NCI-H2081 (cell line): ENCODE results near the gene OR6S1.
"Not testable (repeated sequence)": the region's sequence is repeated elsewhere in the genome, so short reads cannot be mapped to it uniquely, and the experiment has no call there.

Experiments used
- DNase-seq, 2 experiments: peaks; one replicate each; lab custom pipeline; 2025; lab: John Stamatoyannopoulos, UW

Gene OR6S1

DNA sequence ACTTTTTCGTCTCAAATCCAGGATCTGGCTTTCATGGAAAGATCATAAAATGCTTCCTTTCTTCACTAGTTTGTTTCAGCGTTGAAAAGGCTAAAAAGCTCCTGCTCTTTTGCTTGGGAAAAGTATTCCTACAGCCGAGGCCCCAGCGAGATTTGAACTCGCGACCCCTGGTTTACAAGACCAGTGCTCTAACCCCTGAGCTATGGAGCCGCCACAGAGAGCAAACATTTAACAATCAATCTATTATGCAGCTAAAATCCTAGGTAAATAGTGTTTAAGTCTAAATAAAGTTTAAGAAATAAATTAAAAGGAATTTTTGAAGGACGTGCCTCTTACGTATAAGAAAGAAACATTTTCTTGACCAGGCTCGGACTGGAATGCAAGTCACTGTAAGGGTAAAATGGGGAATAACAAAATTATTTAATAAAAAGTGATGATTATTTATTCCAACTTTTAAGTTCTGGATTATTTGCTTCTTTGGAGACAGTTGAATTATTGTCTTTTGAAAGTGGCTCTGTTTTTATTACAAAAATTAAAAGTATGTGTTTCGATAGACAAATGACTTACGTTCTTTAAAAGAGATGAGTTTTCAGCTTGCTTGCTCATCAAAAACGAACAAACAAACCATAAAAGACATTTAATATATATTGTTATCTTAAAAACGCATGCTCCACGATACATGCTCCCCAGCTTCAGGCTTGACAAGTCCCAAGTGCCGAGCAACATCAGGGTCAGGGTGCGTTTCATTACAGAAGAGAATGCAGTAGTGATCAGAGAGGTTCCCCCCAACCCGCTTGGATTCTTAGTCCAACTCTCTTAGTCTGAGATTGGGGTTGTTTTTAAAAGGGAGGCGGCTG, 10.2 kb downstream of the OR6S1 start:
- peak; percentile 18 to 47 for DNase-seq

- peak in 1 of 2 experiments; percentile 17 for DNase-seq
These were observed 11.0 kb downstream of the OR6S1 start for GRCh38 chr14:20630340-20631022.

- no peak for DNase-seq
These were observed 13.2 kb downstream of the OR6S1 start for GRCh38 chr14:20628063-20628854.

- DNase-seq, result no peak
These were observed 14.0 kb downstream of the OR6S1 start for GRCh38 chr14:20627346-20628027.

DNA sequence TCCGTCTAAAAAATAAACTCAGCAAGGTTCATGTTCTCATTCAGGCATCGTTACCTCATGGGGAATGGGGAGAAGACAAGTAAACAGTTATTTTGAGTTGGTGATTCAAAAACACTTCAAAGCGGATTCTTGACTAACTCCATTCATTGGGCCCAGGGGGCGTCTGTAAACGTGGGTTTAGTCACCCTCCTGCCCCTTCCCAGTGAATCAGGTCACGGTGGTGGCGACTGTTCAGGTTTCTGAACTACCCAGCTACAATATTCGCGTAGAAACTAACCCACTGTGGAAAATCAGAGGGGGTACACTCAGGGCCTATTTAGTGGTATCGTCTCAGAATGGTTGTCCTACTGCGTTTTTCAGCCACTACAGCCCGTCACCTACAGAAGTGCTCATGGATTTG, 15.2 kb downstream of the OR6S1 start:
- no peak for DNase-seq

DNA sequence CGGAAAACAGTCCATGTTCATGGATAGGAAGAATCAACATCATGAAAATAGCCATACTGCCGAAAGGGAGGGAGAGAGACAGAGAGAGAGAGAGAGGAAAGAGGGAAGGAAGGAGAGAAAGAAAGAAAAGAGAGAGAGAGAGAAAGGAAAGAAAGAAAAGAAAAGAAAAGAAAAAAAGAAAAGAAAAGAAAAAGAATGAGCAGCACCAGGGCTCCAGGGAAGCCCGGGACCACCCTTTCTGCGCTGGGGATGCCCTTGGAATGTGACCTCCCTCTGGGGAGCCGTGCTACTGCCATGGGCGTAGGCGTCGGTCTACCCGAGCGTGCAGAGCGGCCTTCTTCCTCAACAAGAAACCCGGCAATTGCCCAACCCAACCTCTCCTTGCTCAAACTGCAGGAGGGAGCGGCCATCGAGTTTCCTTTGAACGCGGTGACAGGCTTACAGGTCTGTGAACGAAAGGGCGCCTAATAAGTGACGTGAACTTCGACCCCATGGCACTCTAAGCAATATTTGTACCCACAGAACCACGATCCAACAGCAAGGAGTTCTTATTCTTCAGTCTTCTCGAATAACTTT, 16.9 kb downstream of the OR6S1 start:
- DNase-seq, result no peak

- no peak for DNase-seq
These were observed 17.7 kb downstream of the OR6S1 start for GRCh38 chr14:20623798-20624197.

- no peak for DNase-seq
These were observed 18.6 kb downstream of the OR6S1 start for GRCh38 chr14:20622816-20623291.

DNA sequence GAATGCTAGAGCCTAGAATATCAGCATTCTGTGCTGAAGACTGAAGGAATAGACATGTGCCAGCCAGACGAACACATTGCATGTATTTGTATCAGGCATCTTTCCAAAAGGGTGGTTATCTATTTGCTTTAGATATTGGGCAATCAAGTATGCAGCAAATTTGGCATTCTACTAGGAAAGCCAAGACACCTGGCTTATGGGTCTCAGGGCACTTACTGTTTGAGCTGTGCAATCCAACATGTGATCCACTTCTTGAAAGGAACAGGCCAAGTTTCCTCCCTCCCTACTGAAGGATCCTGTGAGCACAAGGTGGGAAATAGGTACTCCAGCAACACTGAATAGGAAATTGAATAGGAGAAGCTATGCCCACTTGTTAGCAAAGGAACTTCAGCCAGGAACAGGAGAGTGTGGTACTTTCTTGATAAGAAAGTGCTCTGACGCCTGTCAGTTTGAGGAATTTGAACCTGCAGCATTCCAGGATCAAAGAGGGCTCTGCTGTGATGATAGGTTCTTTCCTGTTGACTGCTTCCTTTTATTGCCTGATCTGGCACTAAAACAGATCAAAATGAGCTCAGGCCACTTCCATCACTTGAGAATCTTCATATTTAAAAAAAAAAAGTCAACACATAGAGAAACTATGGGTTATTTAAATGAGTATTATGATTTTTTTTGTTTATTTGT, 20.6 kb downstream of the OR6S1 start:
- DNase-seq, result no peak

DNA sequence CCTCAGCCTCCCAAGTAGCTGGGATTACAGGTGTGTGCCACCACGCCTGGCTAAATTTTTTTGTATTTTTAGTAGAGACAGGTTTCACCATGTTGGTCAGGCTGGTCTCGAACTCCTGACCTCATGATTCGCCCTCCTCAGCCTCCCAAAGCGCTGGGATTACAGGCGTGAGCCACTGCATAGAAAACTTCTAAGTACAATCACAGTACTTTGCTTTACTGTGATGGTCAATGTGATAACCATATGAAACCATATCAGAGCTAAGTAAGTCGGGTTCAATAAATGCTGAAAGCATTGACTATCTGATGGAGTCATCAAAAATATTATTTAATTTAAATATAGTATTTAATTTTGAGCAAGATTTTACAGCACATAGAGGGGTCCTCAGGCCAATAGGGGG, 21.8 kb downstream of the OR6S1 start:
- DNase-seq, result not testable (repeated sequence)

DNA sequence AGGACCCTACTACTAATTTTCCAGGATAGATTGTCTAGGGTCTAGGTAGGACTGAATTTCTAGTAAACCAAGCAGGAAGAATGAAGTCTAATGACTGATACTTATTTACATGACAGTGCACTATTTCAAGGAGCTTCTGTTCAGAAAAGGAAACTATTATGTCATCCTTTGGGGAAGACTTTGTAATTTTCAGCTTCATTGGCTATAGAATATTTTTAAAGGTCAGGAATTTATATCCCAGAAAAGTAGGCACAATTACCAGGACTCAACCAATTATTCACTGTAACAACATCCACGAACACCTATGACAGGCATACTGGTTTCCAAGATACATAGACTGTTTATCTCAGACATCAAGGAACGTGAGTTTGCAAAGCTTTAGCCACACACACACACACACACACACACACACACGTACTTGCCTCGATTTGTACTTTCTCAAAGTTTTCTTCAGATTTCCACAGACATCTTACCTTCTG, 23.2 kb downstream of the OR6S1 start:
- DNase-seq, result no peak

DNA sequence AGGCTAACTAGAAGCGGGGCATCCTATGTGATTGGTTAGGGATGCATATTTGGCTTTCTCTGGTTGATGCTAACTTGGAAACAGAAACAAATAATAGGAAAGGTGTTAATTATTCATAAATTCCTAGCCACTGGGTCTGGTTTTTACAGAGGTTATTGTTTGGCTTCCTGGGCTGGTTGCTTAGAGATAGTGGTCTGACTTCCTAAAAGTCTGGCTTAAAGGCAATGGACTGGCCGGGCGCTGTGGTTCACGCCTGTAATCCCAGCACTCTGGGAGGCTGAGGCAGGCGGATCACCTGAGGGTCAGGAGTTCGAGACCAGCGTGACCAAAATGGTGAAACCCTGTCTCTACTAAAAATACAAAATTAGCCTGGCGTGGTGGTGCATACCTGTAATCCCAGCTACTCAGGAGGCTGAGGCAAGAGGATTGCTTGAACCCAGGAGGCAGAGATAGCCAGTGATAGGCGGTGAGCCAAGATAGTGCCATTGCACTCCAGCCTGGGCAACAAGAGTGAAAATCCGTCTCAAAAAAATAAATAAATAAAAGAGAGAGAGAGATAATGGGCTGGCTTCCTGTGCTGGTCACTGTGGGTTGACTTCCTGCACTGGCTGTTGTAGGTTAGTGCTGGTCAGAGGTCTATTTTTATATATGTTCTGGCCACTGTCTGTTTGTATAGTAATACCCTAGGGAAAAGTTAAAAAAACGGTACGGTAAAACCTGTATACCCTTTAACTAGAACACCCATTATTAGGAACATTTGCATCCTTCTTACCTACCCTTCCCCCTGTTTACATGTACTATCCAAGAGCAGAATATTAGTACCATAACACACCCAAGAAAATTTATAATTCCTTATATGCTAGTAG, 24.1 kb downstream of the OR6S1 start:
- DNase-seq, result no peak

GRCh38 chr14:20615996-20616395, 25.5 kb downstream of the OR6S1 start:
- no peak for DNase-seq

- peak in 1 of 2 experiments; percentile 41 for DNase-seq
These were observed 27.3 kb downstream of the OR6S1 start for GRCh38 chr14:20614038-20614840.

- DNase-seq, result peak; percentile 87 to 94
These were observed 28.1 kb downstream of the OR6S1 start for GRCh38 chr14:20613094-20614037.

GRCh38 chr14:20612403-20612802, 29.1 kb downstream of the OR6S1 start:
- DNase-seq, result no peak

DNA sequence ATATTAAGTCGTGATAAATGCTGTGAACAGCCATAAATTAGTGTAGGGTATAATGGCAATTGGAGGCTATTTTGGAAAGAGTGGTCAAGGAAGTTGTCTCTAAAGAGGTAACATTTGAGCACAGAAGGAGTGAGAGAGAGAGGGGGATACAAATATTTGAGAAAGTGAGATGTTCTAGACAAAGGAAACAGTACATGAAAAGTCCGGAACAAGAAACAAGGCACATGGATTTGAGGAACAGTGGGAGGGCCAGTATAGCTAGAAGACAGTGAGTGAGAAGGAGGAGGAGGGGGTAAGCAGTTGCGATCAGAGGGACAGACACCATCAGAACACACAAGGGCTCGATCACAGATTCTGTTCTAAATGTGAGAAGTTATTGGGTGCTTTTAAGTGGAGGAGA, 30.2 kb downstream of the OR6S1 start:
- DNase-seq, result no peak
